VCaP (cell line): ENCODE results near the gene NOTCH2NLA.
"Not testable (repeated sequence)": the region's sequence is repeated elsewhere in the genome, so short reads cannot be mapped to it uniquely, and the experiment has no call there.

Experiments used
- H3K27ac ChIP-seq: fragments of 450-650 bp; 2 replicates; pipeline ENCODE4 v1.5.1; 2017

The NOTCH2NLA gene

DNA sequence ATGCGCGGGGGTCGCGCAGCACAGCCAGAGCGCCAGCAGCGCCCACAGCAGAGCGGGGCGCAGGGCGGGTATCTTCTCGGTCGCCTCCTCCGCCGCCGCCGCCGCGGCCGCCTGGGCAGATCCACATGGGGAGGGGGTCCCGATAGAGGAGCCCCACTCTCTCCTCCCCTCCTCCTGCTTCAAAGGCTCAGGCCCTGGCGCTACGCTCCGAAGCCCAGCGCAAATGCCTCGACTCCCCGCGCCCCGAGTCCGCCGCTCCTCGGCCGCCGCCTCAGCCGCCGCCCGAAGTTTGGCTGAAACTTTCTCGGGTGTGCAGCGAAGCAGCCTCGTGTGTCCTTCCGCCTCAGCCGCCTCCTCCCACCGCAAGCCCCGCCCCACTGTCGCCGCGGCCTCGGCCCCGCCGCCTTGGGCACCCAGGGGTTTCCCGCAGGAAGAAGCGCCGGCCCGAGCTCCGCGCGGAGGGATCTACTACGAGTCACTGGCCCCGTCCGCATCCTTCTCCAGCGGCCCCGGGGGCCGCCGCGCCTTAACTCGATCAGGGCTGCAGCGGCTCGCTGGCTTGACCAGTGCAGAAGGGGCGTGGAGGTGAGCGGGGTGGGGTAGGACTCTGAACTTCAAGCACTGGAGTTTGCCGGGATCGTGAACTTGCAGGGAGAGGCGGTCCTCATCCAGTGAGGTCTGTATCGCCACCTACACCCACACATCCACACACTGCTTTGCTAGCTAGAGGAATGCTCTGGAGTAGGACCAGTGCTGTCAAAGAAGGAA, at the start of gene NOTCH2NLA:
Gene NOTCH2NLA (minus strand): TSS at position 312 of the 768 bp plus-strand sequence. CDS start 39,684 bp downstream, outside the sequence.
- H3K27ac ChIP-seq = peak within 1 kb of the TSS; percentile 47

DNA sequence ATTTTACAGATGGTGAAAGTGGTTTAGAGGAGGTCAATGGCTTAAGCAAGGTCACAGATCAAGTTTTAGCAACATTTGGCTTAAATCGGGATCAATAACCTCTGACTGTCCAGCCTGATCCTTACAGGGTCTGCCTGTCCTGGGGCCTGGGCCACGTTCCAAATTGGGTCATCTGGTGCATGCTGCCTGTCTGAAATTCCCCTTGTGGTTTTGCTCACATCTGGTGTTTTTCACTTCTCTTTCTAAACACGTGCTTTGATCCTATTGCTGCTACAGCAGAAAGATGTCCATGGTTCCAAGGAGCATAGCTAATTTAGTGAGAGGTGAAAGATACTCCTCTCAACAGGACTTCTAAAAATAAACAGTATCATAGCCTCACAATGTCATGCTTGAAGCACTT, 49.5 kb upstream of the NOTCH2NLA start:
- H3K27ac ChIP-seq = not testable (repeated sequence)

DNA sequence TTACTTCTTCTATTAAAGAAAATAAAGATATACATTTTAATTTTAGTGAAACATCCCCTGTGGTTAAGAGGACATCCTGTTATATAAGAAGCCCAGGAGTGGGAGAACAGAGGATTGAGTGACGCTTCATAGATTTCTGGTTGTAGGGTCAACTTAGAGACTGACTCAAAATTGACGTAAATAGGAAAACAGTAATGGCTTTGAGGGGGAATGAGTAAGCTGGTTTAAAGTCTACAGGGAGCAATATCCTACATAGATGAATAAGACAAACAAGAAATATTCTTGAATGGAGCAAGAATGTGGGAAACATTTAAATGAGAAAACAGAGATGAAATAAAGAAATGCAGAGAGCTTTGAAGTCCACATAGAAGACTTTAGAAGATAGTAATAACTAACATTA, 48.3 kb upstream of the NOTCH2NLA start:
- not testable (repeated sequence) for H3K27ac ChIP-seq

DNA sequence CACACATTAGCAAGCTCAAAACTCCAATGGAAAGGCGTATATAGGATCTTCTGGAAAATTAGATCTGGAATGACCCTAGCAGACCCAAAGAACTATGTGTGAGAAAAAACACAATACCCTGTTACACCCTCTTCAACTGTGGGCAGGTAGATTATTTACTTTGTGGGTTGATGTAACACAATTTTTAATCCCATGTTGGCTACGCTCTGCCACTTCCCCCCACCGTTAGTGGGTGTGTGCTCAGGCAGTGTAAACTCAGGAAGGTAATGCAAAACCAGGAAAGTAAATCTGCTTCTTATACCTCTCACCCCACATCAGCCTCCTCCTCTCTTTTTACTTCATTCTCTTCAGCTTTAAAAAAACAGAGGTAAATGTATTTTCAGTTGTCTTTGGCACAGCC, 45.3 kb upstream of the NOTCH2NLA start:
- H3K27ac ChIP-seq = not testable (repeated sequence)

DNA sequence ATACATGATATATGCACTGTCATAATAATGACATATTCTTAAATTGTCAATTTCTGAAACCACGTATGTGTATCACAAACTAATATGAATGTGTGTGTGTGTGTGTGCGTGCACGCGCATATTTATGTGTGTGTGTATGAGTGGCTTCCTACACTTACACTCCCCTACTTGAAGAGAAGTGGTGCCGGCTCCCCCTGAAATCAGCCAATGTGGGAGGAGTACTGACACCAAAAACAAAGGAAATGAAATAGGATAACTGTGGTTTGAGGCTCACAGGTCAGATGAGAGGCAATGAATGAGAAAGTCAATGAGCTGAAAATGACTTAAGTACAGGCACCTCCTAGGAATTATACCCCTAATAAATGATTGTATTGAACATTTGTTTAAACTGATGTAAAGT, 44.4 kb upstream of the NOTCH2NLA start:
- H3K27ac ChIP-seq = not testable (repeated sequence)

DNA sequence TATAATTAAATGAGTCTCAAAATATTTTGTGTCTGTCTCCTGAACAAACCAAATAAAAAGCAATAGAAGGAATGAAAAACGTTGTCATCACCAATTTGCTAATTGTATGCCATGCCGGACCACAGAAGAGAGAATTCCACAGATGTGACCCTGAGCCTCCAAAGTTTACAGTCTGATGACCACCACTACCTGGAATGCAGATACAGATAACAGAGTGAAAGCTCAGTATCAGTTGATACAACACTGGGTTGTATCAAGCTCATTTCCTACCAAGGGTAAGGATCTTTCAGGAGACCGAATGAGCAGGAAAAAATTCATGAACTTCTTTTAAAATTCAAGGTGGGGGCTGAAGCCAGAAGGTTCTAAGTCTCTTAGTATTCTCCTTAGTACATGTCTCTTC, 43.9 kb upstream of the NOTCH2NLA start:
- not testable (repeated sequence) for H3K27ac ChIP-seq

DNA sequence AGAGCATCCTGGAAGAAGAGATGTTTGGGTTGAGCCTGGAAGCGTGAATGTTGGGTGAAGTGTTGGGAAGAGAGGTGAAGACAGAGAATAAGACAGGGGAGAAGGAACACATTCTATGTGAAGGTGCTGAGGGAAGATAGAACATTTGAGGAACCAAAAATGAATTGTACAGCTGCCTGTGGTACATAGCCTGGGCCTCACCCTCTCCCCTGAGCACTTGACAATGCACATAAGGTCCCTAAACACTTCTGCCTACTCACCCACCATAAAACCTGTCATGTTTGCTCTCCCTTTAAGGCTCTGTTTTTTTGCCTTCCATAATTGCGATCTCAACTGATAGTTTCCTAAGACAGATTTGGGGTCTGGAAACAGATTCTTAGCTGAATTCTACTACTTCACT, 43.2 kb upstream of the NOTCH2NLA start:
- H3K27ac ChIP-seq = not testable (repeated sequence)

DNA sequence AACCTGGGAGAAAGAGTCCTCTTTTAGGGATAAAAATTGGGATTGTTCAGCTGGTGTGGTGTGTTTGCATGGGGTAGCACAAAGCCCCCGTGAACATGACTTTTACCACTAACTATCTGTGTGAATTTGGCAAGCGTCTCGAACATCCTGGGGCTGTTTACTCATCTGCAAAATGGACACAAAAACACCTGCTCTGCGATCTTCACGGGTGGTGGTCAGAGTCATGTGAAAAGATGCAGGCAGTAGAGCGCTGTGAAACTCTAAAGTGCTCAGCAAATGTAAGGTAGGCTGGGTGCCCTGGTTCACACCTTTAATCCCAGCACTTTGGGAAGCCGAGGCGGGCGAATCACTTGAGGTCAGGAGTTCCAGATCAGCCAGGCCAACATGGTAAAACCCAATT, 41.3 kb upstream of the NOTCH2NLA start:
- H3K27ac ChIP-seq = not testable (repeated sequence)

DNA sequence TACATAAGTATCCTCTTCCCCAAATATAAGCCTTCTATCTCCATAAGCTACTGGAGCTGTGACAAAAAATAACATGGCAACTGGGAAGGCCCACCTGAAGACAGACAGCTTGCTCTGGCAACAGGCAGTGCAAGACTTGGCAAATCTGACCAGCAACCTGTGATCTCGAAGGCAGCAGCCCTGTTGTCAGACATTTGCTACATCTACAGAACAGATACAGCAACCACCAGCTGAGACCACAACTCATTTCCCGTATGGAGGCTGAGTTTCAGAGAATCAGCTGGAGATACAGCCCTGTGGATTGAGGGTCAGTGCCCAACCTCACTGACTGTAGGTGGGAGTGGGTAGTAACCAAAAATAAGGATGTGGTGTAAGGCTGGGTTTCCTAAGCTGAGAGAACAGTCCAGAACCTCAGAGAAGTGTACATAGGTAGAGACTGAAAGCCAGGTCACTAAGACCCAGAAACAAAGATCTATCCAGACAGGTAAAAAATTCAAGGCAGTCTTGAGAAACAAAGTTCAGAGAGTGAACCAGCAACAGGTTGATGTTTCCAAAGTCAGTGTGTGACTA, 37.4 kb upstream of the NOTCH2NLA start:
- not testable (repeated sequence) for H3K27ac ChIP-seq

DNA sequence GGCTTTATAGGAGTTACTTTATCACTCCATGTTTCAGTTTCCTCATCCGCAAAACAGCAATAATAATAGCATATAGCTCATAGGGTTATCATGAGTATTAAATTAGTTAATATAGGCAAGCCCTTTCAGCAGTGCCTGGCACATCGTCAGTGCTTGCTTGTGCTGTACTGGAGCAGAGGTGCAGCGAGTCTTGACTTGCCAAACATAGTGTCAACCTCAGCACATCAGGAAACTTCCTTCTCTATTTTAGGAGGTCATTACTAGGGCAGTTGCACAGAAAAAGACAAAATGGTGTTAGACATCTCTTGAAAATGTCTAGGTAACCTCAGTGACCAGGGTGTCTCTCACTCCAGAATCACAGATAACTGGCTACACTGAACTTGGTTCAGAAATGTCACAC, 35.9 kb upstream of the NOTCH2NLA start:
- H3K27ac ChIP-seq = not testable (repeated sequence)

DNA sequence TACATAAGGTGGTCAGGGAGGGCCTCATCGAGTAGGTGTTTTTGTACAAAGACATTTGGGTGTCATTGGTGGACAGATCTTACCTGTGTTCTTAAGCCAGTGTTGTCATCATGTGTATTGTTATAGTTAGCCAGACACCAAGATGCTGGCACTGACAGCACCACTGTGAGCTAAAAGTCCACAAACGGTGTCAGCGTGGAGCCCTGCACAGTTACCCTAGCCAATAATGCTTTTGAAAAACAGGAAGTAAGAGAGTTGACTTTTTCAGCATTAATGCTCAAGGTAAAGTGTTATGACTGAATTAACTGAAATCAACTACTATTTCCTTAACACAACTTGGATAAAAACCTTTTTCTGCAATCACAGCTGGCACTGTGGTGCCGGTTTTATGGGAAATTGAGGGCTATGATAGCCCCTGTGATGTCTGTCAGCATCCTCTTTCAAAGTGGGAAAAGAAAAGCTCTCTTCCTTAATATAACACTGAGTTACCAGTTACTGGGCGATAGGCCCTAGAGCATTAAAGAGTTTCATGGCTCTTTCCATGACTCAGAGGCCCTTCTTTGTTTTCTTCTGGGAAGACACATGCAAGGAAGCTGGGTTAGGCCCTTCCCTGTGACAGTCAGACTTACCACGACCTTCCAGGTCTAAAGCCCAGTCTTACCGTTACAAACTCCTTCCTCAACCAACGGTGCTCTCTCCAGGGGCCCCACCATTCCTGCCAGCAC, 31.3 kb upstream of the NOTCH2NLA start:
- H3K27ac ChIP-seq = not testable (repeated sequence)

DNA sequence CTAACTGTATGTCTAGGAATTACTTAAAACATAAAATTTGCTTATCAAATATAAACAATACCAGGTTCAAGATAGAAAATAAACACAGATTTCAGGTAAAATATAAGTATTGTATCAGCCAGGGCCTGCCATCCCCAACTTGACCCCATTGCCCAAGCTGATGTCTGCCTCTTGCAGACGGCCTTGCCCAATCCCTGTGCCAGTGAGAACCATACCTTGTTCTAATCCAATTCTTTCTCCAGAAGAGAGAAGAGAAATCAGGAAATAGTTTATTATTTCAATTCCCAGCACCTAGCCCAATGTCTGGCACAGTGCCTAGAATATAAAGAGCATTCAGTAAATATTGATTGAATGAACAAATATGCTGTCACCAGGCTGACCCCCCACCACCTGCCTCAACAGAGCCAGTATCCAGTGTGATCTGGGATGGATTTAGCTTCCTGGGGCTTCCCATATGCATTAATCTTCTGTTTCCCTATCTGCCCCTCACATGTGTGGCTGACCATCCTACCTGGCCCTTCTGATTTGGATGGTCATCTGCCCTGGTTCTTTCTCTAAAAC, 29.3 kb upstream of the NOTCH2NLA start:
- H3K27ac ChIP-seq = not testable (repeated sequence)

DNA sequence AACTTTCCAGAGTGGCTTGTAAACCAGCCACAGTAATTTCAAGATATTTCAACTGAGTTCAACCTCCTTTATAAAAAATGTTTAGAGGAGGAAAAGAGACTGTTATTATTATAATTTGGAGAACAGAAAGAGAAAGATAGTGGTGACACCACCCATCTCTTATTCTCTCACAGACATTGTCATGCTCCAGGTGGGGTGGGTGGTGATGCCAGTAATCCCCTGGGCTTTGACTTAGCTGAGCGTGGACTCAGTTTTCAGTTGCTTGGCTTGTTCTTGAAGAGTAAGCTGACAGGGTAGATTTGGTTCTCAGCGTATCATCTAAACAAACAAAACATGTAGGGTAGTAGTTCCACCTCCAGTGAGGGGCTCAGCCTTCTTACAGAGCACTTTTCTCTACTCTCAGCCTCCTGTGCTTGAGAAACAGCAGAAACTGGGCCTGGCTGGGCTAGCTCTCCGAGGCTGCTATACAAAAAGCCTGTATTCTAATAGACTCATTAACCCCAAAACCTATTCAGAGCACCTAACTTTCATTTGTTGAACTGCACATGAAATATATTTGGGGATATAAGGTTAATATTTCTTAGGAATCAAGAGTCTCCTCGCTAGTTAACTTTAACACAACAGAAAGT, 25.9 kb upstream of the NOTCH2NLA start:
- not testable (repeated sequence) for H3K27ac ChIP-seq

DNA sequence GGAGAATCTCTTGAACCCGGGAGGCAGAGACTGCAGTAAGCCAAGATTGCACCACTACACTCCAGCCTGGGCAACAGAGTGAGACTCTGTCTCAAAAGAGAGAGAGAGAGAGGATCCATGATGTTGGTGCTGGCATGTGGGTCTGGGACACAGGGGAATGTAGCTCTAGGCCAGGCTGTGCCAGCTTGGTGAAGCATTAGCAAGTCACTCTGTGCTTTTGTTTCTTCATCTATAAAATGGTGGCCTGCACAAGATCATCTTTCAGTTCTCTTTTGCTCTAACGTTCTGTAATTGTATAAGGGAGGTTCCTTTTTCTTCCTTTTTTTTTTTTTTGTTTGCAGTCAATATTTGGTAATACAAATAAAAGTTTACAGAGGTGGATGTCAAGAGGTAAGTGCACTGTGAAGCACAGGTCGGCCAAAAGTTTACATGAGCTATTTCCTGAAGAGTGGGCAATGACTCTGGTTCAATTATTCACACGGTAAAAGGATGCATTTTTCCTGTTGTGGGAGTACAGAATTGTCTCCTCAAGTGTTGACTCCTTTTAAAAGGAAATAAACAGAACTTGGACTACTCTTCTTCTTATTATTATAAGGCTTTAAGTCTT, 24.5 kb upstream of the NOTCH2NLA start:
- not testable (repeated sequence) for H3K27ac ChIP-seq

DNA sequence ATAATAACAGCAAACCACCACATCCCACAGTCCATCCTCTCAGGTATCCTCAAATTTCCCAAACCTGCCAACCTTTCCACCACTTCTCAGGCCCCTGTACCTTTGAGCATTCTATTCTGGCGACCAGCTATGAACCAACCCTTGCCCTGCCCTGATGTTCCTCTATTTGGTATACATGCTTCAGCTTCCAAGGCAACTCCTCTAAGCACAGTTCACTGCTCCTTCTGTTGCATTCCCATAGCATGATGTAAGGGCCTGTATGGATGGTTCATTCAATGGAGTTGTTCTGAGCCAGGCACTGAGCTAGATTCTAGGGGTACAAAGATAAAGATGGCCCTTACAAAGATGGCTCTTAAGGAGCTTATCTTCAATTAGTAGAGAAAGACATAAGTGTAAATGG, 22.7 kb upstream of the NOTCH2NLA start:
- H3K27ac ChIP-seq = not testable (repeated sequence)

DNA sequence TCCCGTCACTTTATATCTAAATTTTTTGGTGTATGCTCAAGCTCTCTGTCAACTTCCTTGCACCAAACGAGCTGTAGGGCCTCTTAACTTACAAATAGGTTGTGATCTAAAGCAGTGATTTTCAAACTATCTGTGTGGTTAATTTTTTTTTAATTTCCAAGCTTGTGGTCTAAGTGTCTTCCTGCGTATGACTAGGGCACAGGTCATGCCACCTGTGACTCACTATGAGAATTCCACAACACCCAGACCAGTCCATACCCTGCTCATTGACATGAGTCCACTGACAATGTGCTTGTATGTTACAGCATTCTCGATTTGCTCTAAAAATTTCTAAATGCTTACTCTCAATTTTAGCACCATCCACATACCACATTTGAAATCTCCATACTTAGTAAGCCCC, 19.8 kb upstream of the NOTCH2NLA start:
- not testable (repeated sequence) for H3K27ac ChIP-seq

DNA sequence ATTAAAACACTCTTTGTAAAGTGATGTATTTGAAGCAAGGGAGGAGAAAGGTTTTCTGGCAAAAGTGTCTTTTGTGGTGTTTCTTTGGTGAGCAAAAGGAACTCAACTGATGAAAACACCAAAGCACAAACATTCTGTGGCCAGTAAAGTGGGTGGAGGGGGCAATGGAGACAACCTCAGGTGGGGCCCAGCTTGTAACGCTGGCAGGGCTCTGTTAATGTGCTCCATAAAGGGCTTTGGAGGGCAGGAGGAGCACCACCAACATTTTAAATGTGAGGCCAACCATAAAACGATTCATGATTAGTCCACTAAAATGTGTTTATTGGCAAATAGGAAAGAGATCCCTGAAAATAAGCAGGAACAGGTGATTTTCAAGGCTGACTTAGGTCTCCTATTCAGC, 7.8 kb upstream of the NOTCH2NLA start:
- not testable (repeated sequence) for H3K27ac ChIP-seq

DNA sequence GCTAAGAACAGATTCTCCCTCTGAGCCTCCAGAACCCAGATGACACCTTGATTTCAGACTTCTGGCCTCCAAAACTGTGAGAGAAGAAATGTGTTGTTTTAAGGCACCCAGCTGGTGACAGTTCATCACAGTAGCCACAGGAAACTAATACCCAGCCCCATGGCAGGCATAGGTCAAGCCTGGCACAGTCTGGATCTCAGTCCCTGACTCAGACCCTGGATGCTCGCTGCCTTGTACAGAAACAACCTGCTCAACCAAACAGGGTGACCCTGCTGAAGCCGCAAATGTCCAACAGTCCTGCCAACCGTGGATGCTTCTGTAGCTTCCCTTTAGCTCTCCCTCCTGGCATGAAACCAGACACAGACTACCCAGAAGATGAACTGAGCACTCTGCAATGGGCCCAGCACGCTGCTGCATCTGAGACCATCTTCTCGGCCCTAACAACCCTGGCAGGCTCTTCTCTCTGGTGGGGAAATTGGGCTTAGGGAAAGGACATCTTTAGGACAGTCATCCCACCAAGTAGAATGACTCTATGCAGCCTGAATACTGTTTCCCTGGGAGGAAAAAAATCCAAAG, 7.3 kb upstream of the NOTCH2NLA start:
- H3K27ac ChIP-seq = not testable (repeated sequence)

DNA sequence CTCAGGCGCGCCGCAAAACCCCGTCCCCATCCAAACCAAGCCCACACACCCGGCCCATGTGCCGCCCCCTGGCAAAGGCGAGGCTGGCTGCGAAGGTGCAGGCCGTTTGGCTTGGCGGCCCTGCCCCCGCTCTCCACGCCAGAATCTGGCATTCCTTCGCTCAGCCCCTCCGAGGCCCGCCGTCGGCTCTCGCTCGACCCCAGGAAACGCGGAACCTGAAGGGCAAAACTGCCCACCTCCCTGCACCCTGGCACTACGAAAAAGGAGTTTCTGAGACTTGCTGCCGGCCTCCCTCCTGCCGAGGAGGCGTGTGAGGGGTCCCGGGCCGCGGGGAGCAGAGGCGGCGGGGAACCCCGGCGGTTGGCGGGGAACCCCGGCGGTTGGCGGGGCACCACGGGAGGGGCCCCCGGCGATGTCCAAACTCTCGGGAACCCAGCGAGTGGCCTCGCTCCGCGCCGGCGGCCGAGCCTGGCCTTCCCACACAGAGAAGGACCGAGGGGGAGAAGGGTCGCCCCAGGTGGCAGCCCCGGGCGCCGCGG, 608 bp downstream of the NOTCH2NLA start:
- peak overlapping the region; percentile 47 for H3K27ac ChIP-seq

DNA sequence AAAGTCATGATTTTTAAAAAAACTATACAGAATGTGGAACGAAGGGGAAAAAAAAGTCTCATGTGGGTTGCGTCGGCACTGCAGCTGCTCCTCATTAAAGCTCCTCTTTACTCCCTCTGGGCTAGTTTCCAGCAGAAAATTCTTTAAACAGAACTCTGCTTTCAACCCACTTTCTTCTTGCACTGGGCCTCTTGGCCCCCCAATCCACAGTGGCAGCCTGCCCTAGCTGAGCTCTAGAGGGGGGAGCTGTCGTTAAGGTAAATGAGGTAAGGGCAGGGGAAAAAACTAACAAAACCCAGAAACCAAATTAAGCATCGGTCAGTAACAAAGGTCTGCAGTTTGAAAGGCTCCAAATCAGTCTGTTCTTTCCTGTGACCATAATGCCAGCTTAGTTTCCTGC, 54.3 kb downstream of the NOTCH2NLA start:
- H3K27ac ChIP-seq = not testable (repeated sequence)

DNA sequence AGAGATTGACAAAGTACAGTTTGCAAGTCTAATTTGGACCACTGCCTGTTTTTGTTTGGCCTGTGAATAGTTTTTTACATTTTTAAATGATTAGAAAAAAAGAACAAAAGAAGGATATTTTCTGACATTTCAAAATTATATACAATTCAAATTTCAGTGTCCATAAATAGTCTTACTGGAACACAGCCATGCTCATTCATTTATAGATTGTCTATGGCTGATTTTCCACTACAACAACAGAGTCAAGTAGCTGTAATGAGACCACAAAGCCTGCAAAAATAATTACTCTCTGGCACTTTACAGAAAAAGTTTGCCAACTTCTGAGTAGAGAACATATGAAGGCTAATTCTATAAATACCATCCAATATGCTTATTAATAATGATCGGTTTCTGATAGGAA, 61.1 kb downstream of the NOTCH2NLA start:
- H3K27ac ChIP-seq = not testable (repeated sequence)
